Trophoblast cell (in vitro differentiated cells and primary cell): ENCODE measurements around the gene DTNBP1.
A peak's percentile ranks its signal among the peaks of the same experiment; 100 is the strongest.

Source experiments
- DNase-seq, 2 donors: peaks; one replicate each; pipeline ENCODE4 v3.0.0-alpha.2; 2016
- H2AFZ ChIP-seq: 2 replicates; pipeline ENCODE4 v1.6.1; 2013; ENCODE audit warnings: low read length, moderate library complexity, mild to moderate bottlenecking; ENCODE audit not compliant: insufficient read depth, poor library complexity
- H2AK5ac ChIP-seq: 2 replicates; pipeline ENCODE4 v1.6.1; 2013; ENCODE audit warnings: mild to moderate bottlenecking, low read length
- H2BK120ac ChIP-seq: 2 replicates; pipeline ENCODE4 v1.6.1; 2013; ENCODE audit warnings: low read length, mild to moderate bottlenecking, moderate library complexity; ENCODE audit not compliant: insufficient read depth, poor library complexity
- H2BK12ac ChIP-seq: 2 replicates; pipeline ENCODE4 v1.6.1; 2013; ENCODE audit warnings: mild to moderate bottlenecking, low read length, moderate library complexity
- H2BK5ac ChIP-seq: 2 replicates; pipeline ENCODE4 v1.6.1; 2013; ENCODE audit warnings: low read length, low read depth, moderate library complexity, mild to moderate bottlenecking; ENCODE audit not compliant: poor library complexity
- H3K14ac ChIP-seq: 2 replicates; pipeline ENCODE4 v1.6.1; 2013; ENCODE audit warnings: mild to moderate bottlenecking, low read length
- H3K18ac ChIP-seq: 2 replicates; pipeline ENCODE4 v1.6.1; 2013; ENCODE audit warnings: mild to moderate bottlenecking, low read length
- H3K23ac ChIP-seq: 2 replicates; pipeline ENCODE4 v1.6.1; 2013; ENCODE audit warnings: low read length
- H3K27ac ChIP-seq: 2 replicates; pipeline ENCODE4 v1.5.1; 2013; ENCODE audit warnings: low read depth, mild to moderate bottlenecking, inconsistent platforms, low read length, moderate library complexity
- H3K27me3 ChIP-seq: 2 replicates; pipeline ENCODE4 v1.6.1; 2013; ENCODE audit warnings: inconsistent platforms, mild to moderate bottlenecking, low read length, moderate library complexity; ENCODE audit not compliant: insufficient read depth
- H3K36me3 ChIP-seq, 2 experiments: 1 replicate in 1 of 2; 2 replicates in 1 of 2; pipeline ENCODE4 v1.6.1; 2013; ENCODE audit warnings: low read length in 2 of 2, mild to moderate bottlenecking in 2 of 2, moderate library complexity in 1 of 2; ENCODE audit not compliant: insufficient read depth in 2 of 2, control insufficient read depth in 1 of 2
- H3K4ac ChIP-seq: 2 replicates; pipeline ENCODE4 v1.6.1; 2013; ENCODE audit warnings: low read depth, mild to moderate bottlenecking, low read length, moderate library complexity
- H3K4me1 ChIP-seq, 2 experiments: 1 replicate in 1 of 2; 2 replicates in 1 of 2; pipeline ENCODE4 v1.6.1; 2013; ENCODE audit warnings: low read length in 2 of 2, mild to moderate bottlenecking in 2 of 2, moderate library complexity in 1 of 2; ENCODE audit not compliant: insufficient read depth in 2 of 2, control insufficient read depth in 1 of 2
- H3K4me2 ChIP-seq: 2 replicates; pipeline ENCODE4 v1.6.1; 2013; ENCODE audit warnings: inconsistent platforms, mild to moderate bottlenecking, low read length, moderate library complexity
- H3K4me3 ChIP-seq: 2 replicates; pipeline ENCODE4 v1.5.1; 2013; ENCODE audit warnings: mild to moderate bottlenecking, low read depth, low read length, inconsistent platforms
- H3K79me1 ChIP-seq: one replicate; pipeline ENCODE4 v1.6.1; 2013; ENCODE audit warnings: low read length
- H3K79me2 ChIP-seq: 2 replicates; pipeline ENCODE4 v1.6.1; 2013; ENCODE audit warnings: low read length, mild to moderate bottlenecking; ENCODE audit not compliant: control insufficient read depth, insufficient read depth, poor library complexity
- H3K9ac ChIP-seq: 2 replicates; pipeline ENCODE4 v1.6.1; 2013; ENCODE audit warnings: mild to moderate bottlenecking, low read length
- H3K9me3 ChIP-seq: 2 replicates; pipeline ENCODE4 v1.6.1; 2013; ENCODE audit warnings: low read depth, mild to moderate bottlenecking, control low read depth, inconsistent platforms, low read length; ENCODE audit not compliant: insufficient read depth
- H4K12ac ChIP-seq: 2 replicates; pipeline ENCODE4 v1.6.1; 2013; ENCODE audit warnings: low read depth, mild to moderate bottlenecking, low read length, moderate library complexity
- H4K8ac ChIP-seq: 2 replicates; pipeline ENCODE4 v1.6.1; 2013; ENCODE audit warnings: low read depth, mild to moderate bottlenecking, low read length, moderate library complexity
- H4K91ac ChIP-seq: one replicate; pipeline ENCODE4 v1.6.1; 2013; ENCODE audit warnings: low read depth, mild to moderate bottlenecking, low read length, moderate library complexity
- WGBS: extraction: QIAGEN DNeasy Blood & Tissue Kit; methylation state at CpG from one replicate; pipeline ENCODE4 v1.1.7; 2013; ENCODE audit warnings: missing lambda C conversion rate; ENCODE audit not compliant: insufficient read length, insufficient coverage; ENCODE audit errors: extremely low coverage; 5-methylcytosine and 5-hydroxymethylcytosine counted together

Gene DTNBP1

GRCh38 chr6:15534974-15535373 is 127.9 kb downstream of the DTNBP1 start:
- Histone ChIP-seq H2AFZ (no peak overlapping the region), H2BK120ac (no peak overlapping the region)

GRCh38 chr6:15533379-15534026 is 129.3 kb downstream of the DTNBP1 start:
- H4K91ac ChIP-seq = no peak overlapping the region
- H4K8ac ChIP-seq = no peak overlapping the region
- H2BK12ac ChIP-seq = no peak overlapping the region
- H3K4me1 ChIP-seq = no peaks in the 10 kb centered on the region
- H3K4me3 ChIP-seq = peak overlapping the region; percentile 23
- peak; percentile 27 to 70 for DNase-seq
- H3K79me1 ChIP-seq = no peaks in the 10 kb centered on the region
- H3K14ac ChIP-seq = no peak overlapping the region
- no peak overlapping the region for H2AFZ ChIP-seq
- no peak overlapping the region for H4K12ac ChIP-seq
- no peak overlapping the region for H3K4ac ChIP-seq
- no peak overlapping the region for H3K4me2 ChIP-seq
- H3K9ac ChIP-seq = no peak overlapping the region
- no peak overlapping the region for H3K27ac ChIP-seq
- H3K79me2 ChIP-seq = no peaks in the 10 kb centered on the region
- H3K23ac ChIP-seq = no peak overlapping the region
- H3K9me3 ChIP-seq = peaks cover 3% of the 10 kb centered on the region
- no peaks in the 10 kb centered on the region for H3K27me3 ChIP-seq
- H2BK5ac ChIP-seq = no peak overlapping the region
- peaks cover 8 to 12% of the 10 kb centered on the region in 2 experiments for H3K36me3 ChIP-seq
- H2AK5ac ChIP-seq = no peak overlapping the region
- no CpG with 5 or more reads among the region's 12 CpGs for WGBS
- H3K18ac ChIP-seq = no peak overlapping the region
- H2BK120ac ChIP-seq = no peak overlapping the region

More at GRCh38 chr6:15534974-15535373, 127.9 kb downstream of the DTNBP1 start:
- DNase-seq = peak in 1 of 2 donors; percentile 15
- H4K8ac ChIP-seq = no peak overlapping the region
- H2BK5ac ChIP-seq = no peak overlapping the region
- H3K4me3 ChIP-seq = no peak overlapping the region
- no peak overlapping the region for H3K27ac ChIP-seq
- H3K14ac ChIP-seq = no peak overlapping the region
- H3K27me3 ChIP-seq = no peaks in the 10 kb centered on the region
- H2AK5ac ChIP-seq = no peak overlapping the region
- no peak overlapping the region for H4K12ac ChIP-seq
- H3K23ac ChIP-seq = no peak overlapping the region
- no peak overlapping the region for H3K4me2 ChIP-seq
- H3K79me2 ChIP-seq = no peaks in the 10 kb centered on the region
- H3K4me1 ChIP-seq = no peaks in the 10 kb centered on the region
- peaks cover 3% of the 10 kb centered on the region for H3K9me3 ChIP-seq
- H4K91ac ChIP-seq = no peak overlapping the region
- no peaks in the 10 kb centered on the region for H3K79me1 ChIP-seq
- no peak overlapping the region for H3K18ac ChIP-seq
- no CpG with 5 or more reads among the region's 3 CpGs for WGBS
- H3K9ac ChIP-seq = no peak overlapping the region
- no peak overlapping the region for H3K4ac ChIP-seq
- H2BK12ac ChIP-seq = no peak overlapping the region
- H3K36me3 ChIP-seq = peaks cover 8 to 10% of the 10 kb centered on the region in 2 experiments

- Histone ChIP-seq H2BK5ac (no peak overlapping the region), H3K79me1 (no peaks in the 10 kb centered on the region), H3K79me2 (no peaks in the 10 kb centered on the region), H4K8ac (no peak overlapping the region), H3K4ac (no peak overlapping the region), H2BK120ac (no peak overlapping the region), H3K4me3 (no peak overlapping the region), H3K9ac (peak overlapping the region; percentile 33), H3K14ac (no peak overlapping the region), H3K18ac (no peak overlapping the region), H4K12ac (no peak overlapping the region), H2AK5ac (no peak overlapping the region), H3K9me3 (no peaks in the 10 kb centered on the region), H3K36me3 (peaks cover 8 to 12% of the 10 kb centered on the region in 2 experiments), H3K27ac (no peak overlapping the region), H2AFZ (no peak overlapping the region), H4K91ac (no peak overlapping the region), H2BK12ac (no peak overlapping the region), H3K4me1 (no peaks in the 10 kb centered on the region), H3K4me2 (no peak overlapping the region), H3K23ac (no peak overlapping the region), H3K27me3 (no peaks in the 10 kb centered on the region)
- WGBS = no CpG with 5 or more reads among the region's 7 CpGs
- no peak for DNase-seq
These were observed 130.9 kb downstream of the DTNBP1 start for GRCh38 chr6:15531973-15532372.

- H3K4me3 ChIP-seq = no peak overlapping the region
- no peak overlapping the region for H4K8ac ChIP-seq
- H2AK5ac ChIP-seq = no peak overlapping the region
- peak in 1 of 2 donors; percentile 52 for DNase-seq
- no peaks in the 10 kb centered on the region for H3K79me2 ChIP-seq
- H3K27me3 ChIP-seq = no peaks in the 10 kb centered on the region
- H3K23ac ChIP-seq = no peak overlapping the region
- no peaks in the 10 kb centered on the region for H3K9me3 ChIP-seq
- H4K91ac ChIP-seq = no peak overlapping the region
- H2BK120ac ChIP-seq = no peak overlapping the region
- H2BK5ac ChIP-seq = no peak overlapping the region
- peaks cover 9 to 12% of the 10 kb centered on the region in 2 experiments for H3K36me3 ChIP-seq
- H3K18ac ChIP-seq = no peak overlapping the region
- no peak overlapping the region for H4K12ac ChIP-seq
- H2BK12ac ChIP-seq = no peak overlapping the region
- H3K4me1 ChIP-seq = no peaks in the 10 kb centered on the region
- H3K79me1 ChIP-seq = no peaks in the 10 kb centered on the region
- H3K4me2 ChIP-seq = no peak overlapping the region
- H3K27ac ChIP-seq = no peak overlapping the region
- no peak overlapping the region for H3K9ac ChIP-seq
- no peak overlapping the region for H3K14ac ChIP-seq
- H3K4ac ChIP-seq = no peak overlapping the region
- H2AFZ ChIP-seq = no peak overlapping the region
- WGBS = no CpG with 5 or more reads among the region's 10 CpGs
These were observed 132.4 kb downstream of the DTNBP1 start for GRCh38 chr6:15530411-15530810.
